Ovary (tissue), 9 donors: Measurements from ENCODE around the gene TNFAIP3. TPM values are rescaled to one million over a fixed set of nuclear protein-coding genes. Genes with fewer than 3 reads are reported as not detected.

Experiments
- DNase-seq, 5 donors: peaks; one replicate each; pipeline ENCODE4 v3.0.0-alpha.2; 2019 to 2020
- H3K27ac ChIP-seq, 2 donors: fragments of 200-600 bp; one replicate each; pipeline versions ENCODE4 v1.5.1 to v1.8.0; 2019 to 2022
- H3K27me3 ChIP-seq: fragments of 200-600 bp; one replicate; pipeline ENCODE4 v1.8.0; 2022
- H3K36me3 ChIP-seq: fragments of 200-600 bp; sonication (generic); one replicate; pipeline ENCODE4 v1.5.1; 2019
- H3K4me1 ChIP-seq: one replicate; pipeline ENCODE4 v1.8.1; 2013; ENCODE audit warnings: mild to moderate bottlenecking, moderate library complexity; ENCODE audit not compliant: insufficient read depth
- H3K4me3 ChIP-seq: fragments of 200-600 bp; sonication (generic); one replicate; pipeline ENCODE4 v1.5.1; 2017
- H3K9me3 ChIP-seq, 2 donors: fragments of 200-600 bp in 1 of 2; sonication (generic) in 1 of 2; one replicate each; pipeline versions ENCODE4 v1.5.1 to v1.8.1; 2013 to 2019; ENCODE audit warnings: mild to moderate bottlenecking in 1 of 2, moderate library complexity in 1 of 2
- EP300 ChIP-seq: sonication (generic); formaldehyde crosslinking; IDR thresholded peaks from one replicate; pipeline ENCODE4 v1.6.1; 2017; ENCODE audit warnings: antibody characterized with exemption
- POLR2A ChIP-seq: fragments of 450-650 bp; IDR thresholded peaks from one replicate; pipeline ENCODE4 v1.6.1; 2017; ENCODE audit warnings: antibody characterized with exemption, mild to moderate bottlenecking, moderate library complexity
- WGBS, 3 donors: extraction: QIAGEN DNeasy Blood & Tissue Kit in 1 of 3; methylation state at CpG; one replicate each; pipeline versions ENCODE4 v1.1.5 to v1.1.7; 2013 to 2017; 5-methylcytosine and 5-hydroxymethylcytosine counted together
- intact Hi-C, 4 donors: fragments of 100-400 bp; cut with DNase I; formaldehyde crosslinking; loops; one replicate each; pipeline versions ENCODE4 v1.11.0 to v1.15.1; 2022 to 2023
- polyA plus RNA-seq, 2 donors: library from polyadenylated mRNA; stranded (reverse); fragments of 200-250 nt in 1 of 2; fragments of 350-450 nt in 1 of 2; fragmentation: Illumina TruSeq in 1 of 2; extraction: RNeasy Lipid Tissue Mini Kit (QIAGEN cat#74804) in 1 of 2; gene quantifications; one replicate each; pipeline ENCODE4 v1.2.3, GENCODE V29; 2013 to 2014
- total RNA-seq, 7 donors: library from RNA; depleted of rRNA in 2 of 7; stranded (reverse); fragments of >200 nt in 2 of 7; fragmentation: NEBNext Ultra II Directional in 3 of 7; extraction: Animal tissue kit (Norgen Biotek cat#: 25700) in 3 of 7; gene quantifications; one replicate each; pipeline versions ENCODE4 v1.1.0 to v1.2.4, GENCODE V29; 2016 to 2023
- TF ChIP-seq, protein P1 (sequence below), 3 donors: fragments of 450-650 bp in 2 of 3; fragments of 200-600 bp in 1 of 3; IDR thresholded peaks; one replicate each; pipeline versions ENCODE4 v1.5.1 to v1.8.0; 2016 to 2022; ENCODE audit warnings: antibody characterized with exemption in 3 of 3, mild to moderate bottlenecking in 1 of 3
- donor health status: DM: no; HTN: no; CAD: no; lungs with moderate emphysema.
- donor health status: DM: no; HTN: no; CAD: no.
- donor health status: Bipolar disorder and iron deficiency.
- donor health status: DM: yes; HTN: yes; CAD: no.
- donor health status: DM: no; HTN: no; CAD: no.
- donor health status: DM: yes; HTN: yes; CAD: no.

The TNFAIP3 gene
- total and polyA plus RNA-seq, 9 donors, result 35.4 to 206 (median 96.6) TPM

DNA sequence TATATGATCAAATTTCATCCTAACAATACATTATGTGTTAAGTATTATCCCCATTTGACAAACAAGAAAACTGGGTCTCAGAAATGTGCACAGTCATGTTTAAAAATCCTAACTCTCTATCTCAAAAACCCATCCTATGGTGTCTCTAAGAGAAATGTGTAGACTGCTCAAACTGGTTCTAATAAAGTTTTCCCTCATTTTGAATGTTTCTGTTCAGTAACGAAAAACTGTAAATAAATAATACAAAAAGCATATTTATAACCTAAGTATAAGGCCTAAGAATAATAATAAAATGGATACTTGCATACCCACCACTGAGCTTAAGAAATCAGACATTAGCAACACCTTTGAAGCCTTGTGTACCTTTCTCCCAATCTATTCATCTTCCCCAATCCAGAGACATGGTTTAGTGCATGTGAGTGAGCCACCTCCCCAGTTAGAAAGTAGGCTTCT is 39.0 kb downstream of the TNFAIP3 start:
- no peak for TF ChIP-seq EP300
- no peak for TF ChIP-seq POLR2A
- TF ChIP-seq, protein P1, sequence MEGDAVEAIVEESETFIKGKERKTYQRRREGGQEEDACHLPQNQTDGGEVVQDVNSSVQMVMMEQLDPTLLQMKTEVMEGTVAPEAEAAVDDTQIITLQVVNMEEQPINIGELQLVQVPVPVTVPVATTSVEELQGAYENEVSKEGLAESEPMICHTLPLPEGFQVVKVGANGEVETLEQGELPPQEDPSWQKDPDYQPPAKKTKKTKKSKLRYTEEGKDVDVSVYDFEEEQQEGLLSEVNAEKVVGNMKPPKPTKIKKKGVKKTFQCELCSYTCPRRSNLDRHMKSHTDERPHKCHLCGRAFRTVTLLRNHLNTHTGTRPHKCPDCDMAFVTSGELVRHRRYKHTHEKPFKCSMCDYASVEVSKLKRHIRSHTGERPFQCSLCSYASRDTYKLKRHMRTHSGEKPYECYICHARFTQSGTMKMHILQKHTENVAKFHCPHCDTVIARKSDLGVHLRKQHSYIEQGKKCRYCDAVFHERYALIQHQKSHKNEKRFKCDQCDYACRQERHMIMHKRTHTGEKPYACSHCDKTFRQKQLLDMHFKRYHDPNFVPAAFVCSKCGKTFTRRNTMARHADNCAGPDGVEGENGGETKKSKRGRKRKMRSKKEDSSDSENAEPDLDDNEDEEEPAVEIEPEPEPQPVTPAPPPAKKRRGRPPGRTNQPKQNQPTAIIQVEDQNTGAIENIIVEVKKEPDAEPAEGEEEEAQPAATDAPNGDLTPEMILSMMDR (IDR thresholded peaks at IDR 0.05), result no peak
- DNase-seq, result no peak
- no peaks in the 10 kb centered on the region for H3K36me3 ChIP-seq
- WGBS, 3 donors, result 76 to 86% (median 86%) methylated on average over 1 of the region's 1 CpG
- H3K27ac ChIP-seq, result no peak overlapping the region
- H3K27me3 ChIP-seq, result no peaks in the 10 kb centered on the region
- H3K4me1 ChIP-seq, result no peaks in the 10 kb centered on the region
- intact Hi-C loops, result no loop called here
- no peak overlapping the region for H3K4me3 ChIP-seq
- no peaks in the 10 kb centered on the region for H3K9me3 ChIP-seq

DNA sequence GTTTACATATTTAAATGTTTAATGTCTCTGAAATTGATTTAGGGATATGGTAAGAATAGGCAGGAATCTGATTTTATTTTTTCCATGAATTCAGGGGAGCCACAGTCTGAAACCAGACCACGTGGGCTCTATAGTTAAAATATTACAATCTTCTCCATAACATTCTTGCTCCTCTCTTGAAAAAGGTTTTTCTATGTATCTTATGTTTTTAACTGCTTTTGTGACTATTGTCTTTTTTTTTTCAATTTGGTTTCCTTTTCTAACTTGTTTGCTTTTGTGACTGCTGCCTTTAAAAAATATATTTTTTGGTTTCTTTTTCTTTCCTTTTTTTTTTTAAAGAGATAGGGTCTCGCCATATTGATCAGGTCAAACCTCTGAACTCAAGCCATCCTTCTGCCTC is 40.1 kb downstream of the TNFAIP3 start:
- DNase-seq, result no peak

DNA sequence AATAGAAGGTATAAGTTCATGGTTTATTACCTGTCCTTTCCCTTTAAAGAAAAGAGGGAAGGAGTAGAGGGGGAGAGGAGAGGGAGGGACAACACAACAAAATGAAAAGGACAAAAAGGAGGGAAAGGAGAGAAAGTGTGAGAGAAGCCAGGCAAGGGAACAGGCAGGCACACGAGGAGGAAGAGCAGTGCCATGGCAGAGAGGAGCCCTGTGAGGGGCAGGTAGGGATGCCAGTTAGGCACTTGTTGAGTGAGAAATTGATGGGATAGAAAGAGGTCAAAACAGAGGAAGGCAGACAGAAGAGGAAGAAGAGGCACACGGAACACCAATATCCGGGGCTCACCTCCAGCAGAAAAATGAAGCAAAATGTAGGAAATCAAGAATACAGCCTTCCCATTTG is 42.5 kb downstream of the TNFAIP3 start:
- intact Hi-C loops, result no loop called here
- Histone ChIP-seq H3K4me3 (no peak overlapping the region), H3K27me3 (no peaks in the 10 kb centered on the region), H3K36me3 (no peaks in the 10 kb centered on the region), H3K27ac (no peak overlapping the region), H3K9me3 (no peaks in the 10 kb centered on the region), H3K4me1 (no peaks in the 10 kb centered on the region)
- DNase-seq, result no peak
- WGBS, 3 donors, result 88 to 90% (median 90%) methylated on average over 3 of the region's 3 CpGs
- TF ChIP-seq, protein P1 (IDR thresholded peaks at IDR 0.05), result no peak
- TF ChIP-seq POLR2A (no peak), EP300 (no peak)

More for the DNA sequence above, 40.1 kb downstream of the TNFAIP3 start:
- no peaks in the 10 kb centered on the region for H3K36me3 ChIP-seq
- H3K27ac ChIP-seq, result no peak overlapping the region
- H3K4me3 ChIP-seq, result no peak overlapping the region
- intact Hi-C loops, result no loop called here
- no peaks in the 10 kb centered on the region for H3K9me3 ChIP-seq
- WGBS, 3 donors, result 73 to 80% (median 80%) methylated on average over 2 of the region's 2 CpGs
- no peaks in the 10 kb centered on the region for H3K4me1 ChIP-seq
- H3K27me3 ChIP-seq, result no peaks in the 10 kb centered on the region
- TF ChIP-seq, protein P1 (IDR thresholded peaks at IDR 0.05), result no peak
- TF ChIP-seq EP300 (no peak), POLR2A (no peak)

DNA sequence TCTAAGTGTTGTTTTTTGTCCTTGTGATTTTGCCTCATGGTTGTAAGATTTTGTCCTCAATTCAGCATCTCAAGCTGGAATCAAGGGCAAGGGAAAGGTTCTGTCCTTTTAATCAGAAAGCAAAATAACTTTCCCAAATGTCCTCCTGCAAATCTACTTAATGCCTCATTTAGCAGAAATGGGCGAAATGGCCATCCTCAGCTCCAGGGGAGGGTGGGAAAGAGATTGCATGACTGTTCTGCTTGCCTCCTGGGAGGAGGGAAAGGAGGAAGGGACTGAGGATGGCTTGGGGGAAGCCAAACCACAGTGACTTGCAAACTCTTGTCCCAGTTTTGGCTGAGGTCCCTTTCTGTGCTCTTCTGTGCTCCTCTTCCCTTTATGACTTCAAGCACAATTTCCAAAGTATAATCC is 43.4 kb downstream of the TNFAIP3 start:
- no peaks in the 10 kb centered on the region for H3K27me3 ChIP-seq
- H3K36me3 ChIP-seq, result no peaks in the 10 kb centered on the region
- H3K27ac ChIP-seq, result no peak overlapping the region
- no peaks in the 10 kb centered on the region for H3K4me1 ChIP-seq
- H3K9me3 ChIP-seq, result no peaks in the 10 kb centered on the region
- intact Hi-C loops, result no loop called here
- 83 to 86% (median 86%) methylated on average over 1 of the region's 1 CpG for WGBS, 3 donors
- TF ChIP-seq POLR2A (no peak), EP300 (no peak)
- TF ChIP-seq, protein P1 (IDR thresholded peaks at IDR 0.05), result no peak
- H3K4me3 ChIP-seq, result no peak overlapping the region
- DNase-seq, result no peak
